NCI-H69 (cell line): ENCODE measurements around the gene CCR7.
A peak's percentile ranks its signal among the peaks of the same experiment; 100 is the strongest.

Experiments
- DNase-seq: peaks from one replicate; lab custom pipeline; 2025; lab: John Stamatoyannopoulos, UW

Gene CCR7

GRCh38 chr17:40564883-40565768 lies at the start of gene CCR7:
Gene CCR7 (minus strand): TSS chr17:40565472. CDS start chr17:40565409, 63 bp downstream.
- DNase-seq = no peak

- no peak for DNase-seq
These were observed 49.3 kb upstream of the CCR7 start for GRCh38 chr17:40614431-40615067.

GRCh38 chr17:40613467-40614154 lies 48.3 kb upstream of the CCR7 start:
- DNase-seq = no peak

GRCh38 chr17:40612599-40613244 lies 47.5 kb upstream of the CCR7 start:
- DNase-seq = peak; percentile 31

- DNase-seq = no peak
These were observed 46.7 kb upstream of the CCR7 start for GRCh38 chr17:40611840-40612474.

- DNase-seq = no peak
These were observed 45.1 kb upstream of the CCR7 start for GRCh38 chr17:40610359-40610758.

- no peak for DNase-seq
These were observed 42.8 kb upstream of the CCR7 start for GRCh38 chr17:40608061-40608581.

GRCh38 chr17:40607641-40608040 lies 42.4 kb upstream of the CCR7 start:
- DNase-seq = no peak

GRCh38 chr17:40606548-40607353 lies 41.5 kb upstream of the CCR7 start:
- no peak for DNase-seq

GRCh38 chr17:40605306-40605705 lies 40.0 kb upstream of the CCR7 start:
- DNase-seq = no peak

- no peak for DNase-seq
These were observed 39.2 kb upstream of the CCR7 start for GRCh38 chr17:40604327-40605080.

GRCh38 chr17:40602445-40603443 lies 37.5 kb upstream of the CCR7 start:
- no peak for DNase-seq

- DNase-seq = no peak
These were observed 35.3 kb upstream of the CCR7 start for GRCh38 chr17:40600486-40601046.

GRCh38 chr17:40599468-40599763 lies 34.1 kb upstream of the CCR7 start:
- DNase-seq = no peak

- no peak for DNase-seq
These were observed 33.6 kb upstream of the CCR7 start for GRCh38 chr17:40598619-40599467.

- no peak for DNase-seq
These were observed 33.0 kb upstream of the CCR7 start for GRCh38 chr17:40598301-40598618.

GRCh38 chr17:40597556-40598300 lies 32.5 kb upstream of the CCR7 start:
- no peak for DNase-seq
